NCI-H2029 (cell line): ENCODE measurements around the gene KRTAP5-10.
"Not testable (repeated sequence)": the region's sequence is repeated elsewhere in the genome, so short reads cannot be mapped to it uniquely, and the experiment has no call there.

Experiments
- DNase-seq: peaks from one replicate; lab custom pipeline; 2025; lab: John Stamatoyannopoulos, UW

KRTAP5-10 gene

DNA sequence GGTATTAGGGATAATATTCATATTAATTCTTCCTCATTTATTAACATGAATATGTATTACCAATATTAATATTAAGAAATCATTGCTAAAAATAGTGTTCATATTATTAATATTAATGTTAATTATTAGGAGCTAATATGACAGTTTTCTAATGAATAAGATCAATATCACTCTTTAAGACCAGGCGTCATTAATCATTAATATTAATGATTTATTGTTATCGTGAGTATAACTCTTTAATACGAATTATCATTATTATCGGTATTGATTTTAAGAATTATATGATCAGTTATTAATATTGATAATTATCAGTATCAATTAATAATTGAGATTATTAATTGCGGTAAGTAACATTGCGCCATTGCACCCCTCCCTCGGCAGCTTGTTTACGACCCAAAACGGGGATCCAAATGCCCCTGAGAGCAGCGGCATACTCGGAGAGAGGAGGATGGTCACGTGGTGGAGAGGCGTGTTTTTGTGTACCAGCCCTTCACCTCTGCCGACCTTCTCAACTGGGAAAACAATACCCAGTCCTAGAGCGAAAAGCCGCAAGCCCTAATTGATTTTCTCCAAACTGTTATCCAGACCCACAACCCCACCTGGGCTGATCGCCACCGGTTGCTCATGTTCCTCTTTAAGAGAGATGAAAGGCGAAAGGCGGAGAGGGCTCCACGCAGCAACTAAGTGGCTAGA is 46.0 kb downstream of the KRTAP5-10 start:
- DNase-seq, result not testable (repeated sequence)

DNA sequence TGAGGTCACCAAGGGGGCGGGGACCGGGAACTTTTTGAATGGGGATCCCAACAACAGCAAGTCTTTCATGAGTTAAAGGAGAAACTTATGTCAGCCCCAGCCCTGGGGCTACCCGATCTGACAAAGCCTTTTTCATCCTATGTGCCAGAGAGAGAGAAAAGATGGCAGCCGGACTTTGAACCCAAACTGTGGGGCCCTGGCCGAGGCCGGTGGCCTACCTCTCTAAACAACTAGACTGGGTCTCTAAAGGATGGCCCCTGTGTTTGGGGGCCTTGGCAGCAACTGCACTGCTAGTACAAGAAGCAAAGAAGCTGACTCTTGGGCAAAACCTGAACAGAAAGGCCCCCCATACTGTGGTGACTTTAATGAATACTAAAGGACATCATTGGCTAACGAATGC is 48.6 kb downstream of the KRTAP5-10 start:
- DNase-seq, result not testable (repeated sequence)

DNA sequence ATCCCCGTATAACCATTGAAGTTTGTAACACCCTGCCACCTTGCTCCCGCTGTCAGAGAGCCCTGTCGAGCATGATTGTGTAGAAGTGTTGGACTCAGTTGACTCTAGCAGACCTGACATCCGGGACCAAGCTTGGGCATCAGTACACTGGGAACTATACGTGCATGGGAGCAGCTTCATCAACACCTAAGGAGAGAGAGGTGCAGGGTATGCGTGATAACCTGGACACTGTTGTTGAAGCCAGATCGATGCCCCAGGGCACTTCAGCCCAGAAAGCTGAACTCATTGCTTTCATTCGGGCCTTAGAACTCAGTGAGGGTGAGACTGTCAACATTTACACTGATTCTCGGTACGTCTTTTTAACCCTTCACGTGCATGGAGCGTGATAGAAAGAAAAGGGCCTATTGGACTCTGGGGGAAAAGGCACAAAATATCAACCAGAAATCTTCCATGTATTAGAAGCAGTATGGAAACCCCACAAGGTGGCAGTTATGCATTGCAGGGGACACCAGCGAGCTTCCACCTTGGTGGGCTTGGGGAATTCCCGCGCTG is 49.1 kb downstream of the KRTAP5-10 start:
- not testable (repeated sequence) for DNase-seq

DNA sequence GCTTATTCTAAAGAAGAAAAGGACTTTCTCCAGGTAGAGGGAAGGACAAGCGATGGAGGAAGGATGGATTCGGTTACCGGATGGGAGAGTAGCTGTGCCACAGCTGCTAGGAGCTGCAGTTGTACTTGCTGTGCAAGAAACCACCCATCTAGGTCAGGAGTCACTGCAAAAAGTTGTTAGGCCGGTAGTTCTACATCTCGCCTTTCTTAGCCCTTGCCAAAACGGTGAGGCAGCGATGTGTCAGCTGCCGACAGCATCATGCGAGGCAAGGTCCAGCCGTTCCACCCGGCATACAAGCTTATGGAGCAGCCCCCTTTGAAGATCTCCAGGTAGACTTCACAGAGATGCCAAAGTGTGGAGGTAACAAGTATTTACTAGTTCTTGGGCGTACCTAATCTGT is 49.6 kb downstream of the KRTAP5-10 start:
- DNase-seq, result not testable (repeated sequence)
